GM18868 (cell line): ENCODE results near the gene RNF26.

Experiments used
- ATAC-seq: cut with Tn5 transposase; IDR thresholded peaks from one replicate; pipeline ENCODE4 v1.9.1; 2021; ENCODE audit warnings: mild to moderate bottlenecking, moderate library complexity; ENCODE audit not compliant: unreplicated experiment

RNF26 gene

GRCh38 chr11:119369132-119369925 is 35.0 kb downstream of the RNF26 start:
- ATAC-seq = no peak

GRCh38 chr11:119370486-119371046 is 36.2 kb downstream of the RNF26 start:
- ATAC-seq = no peak

- ATAC-seq = no peak
Observed at GRCh38 chr11:119371067-119371601, 36.8 kb downstream of the RNF26 start.

- no peak for ATAC-seq
Observed at GRCh38 chr11:119371778-119372182, 37.5 kb downstream of the RNF26 start.

GRCh38 chr11:119372260-119373058 is 38.1 kb downstream of the RNF26 start:
- ATAC-seq = no peak

GRCh38 chr11:119373059-119373920 is 39.0 kb downstream of the RNF26 start:
- ATAC-seq = no peak

- no peak for ATAC-seq
Observed at GRCh38 chr11:119373921-119374631, 39.7 kb downstream of the RNF26 start.

- no peak for ATAC-seq
Observed at GRCh38 chr11:119374632-119375336, 40.5 kb downstream of the RNF26 start.

GRCh38 chr11:119375337-119376196 is 41.2 kb downstream of the RNF26 start:
- no peak for ATAC-seq

GRCh38 chr11:119376197-119376847 is 42.0 kb downstream of the RNF26 start:
- no peak for ATAC-seq

- ATAC-seq = no peak
Observed at GRCh38 chr11:119377112-119377901, 43.0 kb downstream of the RNF26 start.

GRCh38 chr11:119377961-119378667 is 43.8 kb downstream of the RNF26 start:
- no peak for ATAC-seq

GRCh38 chr11:119378851-119379465 is 44.6 kb downstream of the RNF26 start:
- no peak for ATAC-seq

GRCh38 chr11:119380160-119380826 is 46.0 kb downstream of the RNF26 start:
- no peak for ATAC-seq

GRCh38 chr11:119380827-119381180 is 46.5 kb downstream of the RNF26 start:
- no peak for ATAC-seq
